NCI-H2196 (cell line): ENCODE data around the gene PPARD.

ENCODE experiments used
- DNase-seq: peaks from one replicate; lab custom pipeline; 2025; ENCODE audit not compliant: unreplicated experiment; lab: John Stamatoyannopoulos, UW

The PPARD gene

GRCh38 chr6:35354361-35355135 lies 12.2 kb downstream of the PPARD start:
- DNase-seq = no peak

GRCh38 chr6:35356391-35356790 lies 14.0 kb downstream of the PPARD start:
- DNase-seq = no peak

DNA sequence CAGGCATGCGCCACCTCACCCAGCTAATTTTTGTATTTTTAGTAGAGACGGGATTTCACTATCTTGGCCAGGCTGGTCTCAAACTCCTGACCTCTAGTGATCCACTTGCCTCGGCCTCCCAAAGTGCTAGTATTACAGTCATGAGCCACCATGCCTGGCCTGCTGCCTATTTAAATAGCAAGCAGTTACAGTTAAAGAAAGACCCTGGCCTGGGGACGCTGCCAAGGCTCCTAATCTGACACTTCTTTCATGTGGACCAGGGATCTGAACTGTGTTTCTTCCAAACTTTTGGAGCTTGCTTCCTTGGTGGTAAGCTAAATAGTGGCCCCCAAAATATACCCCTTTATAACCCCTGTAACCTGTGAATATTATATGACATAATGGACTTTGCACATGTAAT lies 15.3 kb downstream of the PPARD start:
- DNase-seq = no peak

DNA sequence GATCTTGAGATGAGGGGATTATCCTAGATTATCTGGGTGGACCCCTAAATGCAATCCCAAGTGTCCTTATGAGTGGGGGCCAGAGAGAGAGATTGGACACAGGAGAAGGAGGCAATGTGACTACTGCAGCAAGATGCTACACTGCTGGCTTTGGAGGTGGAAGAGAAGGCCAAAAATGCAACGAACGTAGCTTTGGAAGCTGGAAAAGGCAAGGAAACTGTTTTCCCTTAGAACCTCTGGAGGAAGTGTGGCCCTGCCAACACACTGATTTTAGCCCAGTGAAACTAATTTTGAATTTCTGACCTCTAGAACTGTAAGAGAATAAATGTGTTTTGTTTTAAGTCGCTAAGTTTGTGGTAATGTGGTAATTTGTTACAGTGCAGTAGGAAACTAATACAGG lies 15.7 kb downstream of the PPARD start:
- no peak for DNase-seq

DNA sequence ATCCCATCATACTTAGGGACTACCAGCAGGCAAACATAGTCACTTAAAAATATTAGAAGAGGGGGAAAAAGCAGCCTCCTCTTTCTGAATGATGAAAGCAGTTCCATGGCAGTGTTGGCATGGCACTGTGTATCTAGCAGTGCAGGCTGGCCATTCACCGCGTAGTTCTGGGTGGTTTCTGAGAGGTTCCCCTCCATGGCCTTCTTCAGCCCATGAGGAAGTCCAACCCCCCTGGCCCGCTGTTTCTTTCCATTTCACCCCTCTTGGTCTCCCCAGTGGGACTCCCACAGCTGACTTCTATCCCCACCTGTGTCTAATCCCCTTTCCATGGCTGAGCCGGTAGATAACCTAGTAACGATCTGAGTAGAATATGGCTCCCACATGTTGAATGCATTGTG lies 17.0 kb downstream of the PPARD start:
- DNase-seq = no peak

GRCh38 chr6:35359744-35360348 lies 17.5 kb downstream of the PPARD start:
- peak; percentile 74 for DNase-seq

DNA sequence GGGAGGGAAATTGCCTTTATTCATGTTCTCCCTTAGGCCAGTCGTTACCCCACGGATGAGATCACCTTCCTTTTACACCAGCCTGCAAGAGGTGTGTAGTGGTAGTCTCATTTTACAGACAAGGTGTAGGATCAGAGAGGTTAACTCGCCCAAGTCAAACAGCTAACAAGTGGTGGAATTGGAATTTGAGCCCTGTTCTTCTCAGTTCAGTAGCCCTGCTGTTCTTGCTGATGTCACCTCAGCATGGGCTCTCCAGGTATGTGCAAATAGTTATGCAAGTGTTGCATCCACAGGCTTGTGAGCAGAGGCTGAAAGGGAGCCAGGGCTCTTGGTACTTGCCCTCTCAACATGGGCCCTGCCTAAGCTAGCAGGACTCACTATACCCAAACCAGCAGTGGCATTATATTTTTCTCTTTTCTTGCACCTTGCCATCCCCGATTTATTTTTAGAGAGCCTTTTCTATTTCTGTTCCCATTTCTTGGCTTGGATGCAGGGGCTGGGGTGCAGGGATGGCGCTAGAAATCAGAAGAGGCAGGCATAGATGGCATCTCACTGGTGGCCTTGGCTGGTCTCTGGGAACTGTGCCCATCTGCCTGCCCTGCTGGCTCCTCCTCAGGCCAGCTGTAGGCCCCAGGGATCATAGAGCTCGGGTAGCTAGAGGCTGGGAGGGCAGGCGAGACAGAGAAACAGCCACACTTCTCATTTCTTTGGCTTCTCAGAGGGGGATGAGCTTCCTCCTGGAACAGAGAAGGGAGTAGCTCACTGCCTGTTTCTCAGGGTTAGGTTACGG lies 18.2 kb downstream of the PPARD start:
- DNase-seq = peak; percentile 74

DNA sequence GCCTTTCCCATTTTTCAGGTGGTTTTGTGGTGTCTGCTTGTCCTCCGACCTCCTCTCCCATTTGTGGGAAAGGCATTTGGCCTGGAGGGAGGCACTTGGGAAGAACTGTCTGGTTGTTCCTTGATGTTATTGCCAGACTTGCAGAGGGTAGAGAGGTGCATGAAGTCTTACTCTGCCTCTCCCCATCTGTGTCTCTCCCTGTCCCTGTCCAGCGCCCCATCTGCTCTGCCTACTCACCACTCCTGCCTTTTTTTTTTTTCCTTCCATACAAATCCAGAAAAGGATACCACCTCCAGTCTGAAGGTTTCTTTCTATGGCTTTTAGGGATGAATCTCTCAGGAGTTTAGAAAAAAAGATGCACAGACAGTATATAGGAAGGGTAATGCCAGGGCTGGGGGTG lies 19.8 kb downstream of the PPARD start:
- DNase-seq = no peak

DNA sequence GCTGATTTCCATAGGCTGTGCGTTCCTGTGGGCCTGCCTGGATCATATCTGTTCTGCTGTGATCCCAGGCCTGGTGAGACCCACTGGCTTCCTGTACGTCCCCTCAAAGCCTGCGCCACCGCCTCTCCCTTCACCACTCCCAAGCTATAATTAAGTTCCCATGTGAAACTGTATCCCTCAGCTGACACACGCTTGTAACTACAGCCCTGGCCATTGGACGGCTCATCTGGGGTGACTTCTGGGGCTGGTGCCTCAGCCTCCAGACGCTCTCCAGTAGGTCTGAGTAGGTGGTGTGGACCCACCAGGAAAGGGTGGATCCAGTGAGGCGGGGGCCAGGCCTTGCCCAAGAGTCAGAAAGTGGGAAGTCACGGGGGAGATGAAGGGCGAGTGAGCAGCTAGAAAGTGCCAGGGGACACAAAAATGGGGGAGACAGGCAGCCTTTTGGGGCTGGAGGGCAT lies 21.0 kb downstream of the PPARD start:
- DNase-seq = no peak

GRCh38 chr6:35365594-35366203 lies 23.3 kb downstream of the PPARD start:
- DNase-seq = no peak

- DNase-seq = no peak
Measured at GRCh38 chr6:35366204-35366596, 23.8 kb downstream of the PPARD start.

- DNase-seq = no peak
Measured at GRCh38 chr6:35367646-35368037, 25.3 kb downstream of the PPARD start.

GRCh38 chr6:35368038-35368887 lies 25.9 kb downstream of the PPARD start:
- no peak for DNase-seq

- DNase-seq = no peak
Measured at GRCh38 chr6:35370124-35370741, 27.9 kb downstream of the PPARD start.

GRCh38 chr6:35370785-35371493 lies 28.6 kb downstream of the PPARD start:
- DNase-seq = no peak

DNA sequence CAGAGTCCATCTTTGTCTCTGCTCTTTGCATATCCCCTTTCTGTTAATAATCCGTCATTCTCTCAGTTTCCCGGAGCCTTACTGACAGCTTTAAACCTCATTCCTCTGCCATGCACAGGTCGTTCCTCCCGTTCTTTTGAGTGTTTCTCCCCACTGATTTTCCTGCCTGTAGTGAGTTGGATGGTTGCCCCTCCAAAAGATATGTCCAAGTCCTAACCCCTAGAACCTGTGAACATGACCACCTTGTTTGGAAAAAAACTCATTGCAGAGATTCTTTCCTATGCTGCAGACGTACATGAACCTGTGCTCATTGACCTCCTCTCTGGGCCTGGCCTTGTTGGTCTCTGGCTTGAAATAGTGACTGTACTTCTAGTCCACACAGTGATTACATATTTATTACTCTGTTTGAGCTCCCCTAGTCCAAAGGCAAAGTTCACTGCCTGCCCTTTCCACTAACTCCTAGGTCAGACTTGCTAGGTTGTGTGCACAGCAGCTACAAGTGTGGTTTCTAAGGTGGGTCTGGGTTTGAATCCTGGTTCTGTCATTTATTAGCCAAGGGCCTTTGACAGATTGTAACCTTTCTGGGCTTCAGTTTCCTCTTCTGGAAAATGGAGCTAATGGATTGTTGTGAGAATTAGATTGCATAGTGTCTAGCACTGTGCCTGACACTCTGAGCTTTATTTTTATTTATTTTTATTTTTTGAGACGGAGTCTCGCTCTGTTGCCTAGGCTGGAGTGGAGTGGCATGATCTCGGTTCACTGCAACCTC lies 29.3 kb downstream of the PPARD start:
- no peak for DNase-seq

DNA sequence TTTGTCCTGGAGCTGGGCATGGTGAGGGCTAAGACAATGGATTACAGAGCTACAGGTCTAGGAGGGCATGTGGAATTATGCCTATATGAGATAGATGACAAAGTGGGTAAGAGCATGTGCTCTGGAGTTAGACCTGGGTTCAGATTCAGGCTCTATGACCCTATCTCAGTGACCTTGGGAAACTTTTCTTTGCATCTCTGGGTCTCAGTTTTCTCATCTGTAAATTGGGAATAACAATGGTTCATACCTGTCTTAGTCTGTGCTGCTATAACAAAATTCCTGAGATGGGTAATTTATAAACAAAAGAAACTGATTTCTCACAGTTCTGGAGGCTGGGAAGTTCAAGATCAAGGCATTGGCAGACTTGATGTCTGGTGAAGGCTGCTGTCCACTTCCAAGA lies 30.3 kb downstream of the PPARD start:
- no peak for DNase-seq

GRCh38 chr6:35376281-35376680 lies 33.9 kb downstream of the PPARD start:
- DNase-seq = no peak

DNA sequence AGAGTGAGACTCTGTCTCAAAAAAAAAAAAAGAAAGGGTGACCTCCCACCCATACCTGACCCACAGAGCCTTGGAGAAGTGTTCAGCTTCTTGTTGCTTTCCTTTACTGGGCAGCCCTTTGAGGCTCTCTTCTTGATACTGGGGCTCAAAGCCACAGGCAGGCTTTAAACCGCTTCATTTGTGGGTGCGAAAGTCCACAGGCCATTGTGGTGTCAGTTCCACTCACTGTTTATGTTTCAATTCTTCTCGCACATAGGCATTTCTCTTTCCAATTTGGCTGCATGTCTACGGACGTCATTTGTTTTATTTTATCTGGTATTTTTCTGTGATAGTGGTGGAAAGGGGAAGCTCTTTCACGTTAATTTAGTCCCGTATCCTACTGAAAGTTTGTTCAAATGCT lies 34.6 kb downstream of the PPARD start:
- no peak for DNase-seq
